ENCODE results near the gene CACNB3.

- peak; percentile 90 to 100 (median 95) for TF ChIP-seq CTCF (IDR thresholded peaks at IDR 0.05 in 4 of 5, conservative IDR thresholded peaks at IDR 0.05 in 1 of 5)
- TF ChIP-seq POLR2A (IDR thresholded peaks at IDR 0.05), result peak in 1 of 2 donors; percentile 54
Observed at GRCh38 chr12:48814262-48815125, 3.8 kb upstream of the CACNB3 start.
